ENCODE measurements around the gene FOXD4L1. TPM values are rescaled to one million over a fixed set of nuclear protein-coding genes. Genes with fewer than 3 reads are reported as not detected.
"Not testable (repeated sequence)": the region's sequence is repeated elsewhere in the genome, so short reads cannot be mapped to it uniquely, and the experiment has no call there.

FOXD4L1 gene
- total RNA-seq = not detected

GRCh38 chr2:113498365-113498764 is at the start of gene FOXD4L1:
TSS of gene FOXD4L1 (plus strand) at chr2:113498665. CDS start at chr2:113499257, 592 bp downstream.
- not testable (repeated sequence) for H3K9me3 ChIP-seq (ENCODE audit: control insufficient read depth in 3 of 3, low read length in 3 of 3); H3K9ac ChIP-seq (ENCODE audit: low read depth in 1 of 3, low read length in 3 of 3); H3K36me3 ChIP-seq (ENCODE audit: control insufficient read depth in 3 of 3, insufficient read depth in 3 of 3, low read length in 3 of 3); H3K27me3 ChIP-seq (ENCODE audit: control insufficient read depth in 3 of 3, insufficient read depth in 3 of 3, low read length in 3 of 3); H3K4me3 ChIP-seq (ENCODE audit: low read length in 3 of 3); H3K4me1 ChIP-seq (ENCODE audit: control insufficient read depth in 3 of 3, insufficient read depth in 3 of 3, low read length in 3 of 3); H3K27ac ChIP-seq (ENCODE audit: low read depth, low read length)

- not testable (repeated sequence) for H3K9me3 ChIP-seq (ENCODE audit: control insufficient read depth in 3 of 3, low read length in 3 of 3); H3K9ac ChIP-seq (ENCODE audit: low read depth in 1 of 3, low read length in 3 of 3); H3K4me1 ChIP-seq (ENCODE audit: control insufficient read depth in 3 of 3, insufficient read depth in 3 of 3, low read length in 3 of 3); H3K36me3 ChIP-seq (ENCODE audit: control insufficient read depth in 3 of 3, insufficient read depth in 3 of 3, low read length in 3 of 3); H3K27ac ChIP-seq (ENCODE audit: low read depth, low read length); H3K4me3 ChIP-seq (ENCODE audit: low read length in 3 of 3); H3K27me3 ChIP-seq (ENCODE audit: control insufficient read depth in 3 of 3, insufficient read depth in 3 of 3, low read length in 3 of 3)
Observed at GRCh38 chr2:113465770-113466169, 32.7 kb upstream of the FOXD4L1 start.

DNA sequence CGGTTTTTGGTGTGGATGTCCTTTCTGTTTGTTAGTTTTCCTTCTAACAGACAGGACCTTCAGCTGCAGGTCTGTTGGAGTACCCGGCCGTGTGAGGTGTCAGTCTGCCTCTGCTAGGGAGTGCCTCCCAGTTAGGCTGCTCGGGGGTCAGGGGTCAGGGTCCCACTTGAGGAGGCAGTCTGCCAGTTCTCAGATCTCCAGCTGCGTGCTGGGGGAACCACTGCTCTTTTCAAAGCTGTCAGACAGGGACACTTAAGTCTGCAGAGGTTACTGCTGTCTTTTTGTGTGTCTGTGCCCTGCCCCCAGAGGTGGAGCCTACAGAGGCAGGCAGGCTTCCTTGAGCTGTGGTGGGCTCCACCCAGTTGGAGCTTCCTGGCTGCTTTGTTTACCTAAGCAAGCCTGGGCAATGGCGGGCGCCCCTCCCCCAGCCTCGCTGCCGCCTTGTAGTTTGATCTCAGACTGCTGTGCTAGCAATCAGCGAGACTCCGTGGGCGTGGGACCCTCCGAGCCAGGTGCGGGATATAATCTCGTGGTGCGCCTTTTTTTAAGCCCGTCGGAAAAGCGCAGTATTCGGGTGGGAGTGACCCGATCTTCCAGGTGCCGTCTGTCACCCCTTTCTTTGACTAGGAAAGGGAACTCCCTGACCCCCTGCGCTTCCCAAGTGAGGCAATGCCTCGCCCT is 21.6 kb upstream of the FOXD4L1 start:
- H3K4me1 ChIP-seq (ENCODE audit: control insufficient read depth in 3 of 3, insufficient read depth in 3 of 3, low read length in 3 of 3); H3K9ac ChIP-seq (ENCODE audit: low read depth in 1 of 3, low read length in 3 of 3); H3K27me3 ChIP-seq (ENCODE audit: control insufficient read depth in 3 of 3, insufficient read depth in 3 of 3, low read length in 3 of 3): not testable (repeated sequence)

GRCh38 chr2:113496527-113496926 is 1.9 kb upstream of the FOXD4L1 start:
- H3K4me3 ChIP-seq (ENCODE audit: low read length in 3 of 3); H3K9me3 ChIP-seq (ENCODE audit: control insufficient read depth in 3 of 3, low read length in 3 of 3); H3K36me3 ChIP-seq (ENCODE audit: control insufficient read depth in 3 of 3, insufficient read depth in 3 of 3, low read length in 3 of 3); H3K27ac ChIP-seq (ENCODE audit: low read depth, low read length); H3K9ac ChIP-seq (ENCODE audit: low read depth in 1 of 3, low read length in 3 of 3); H3K4me1 ChIP-seq (ENCODE audit: control insufficient read depth in 3 of 3, insufficient read depth in 3 of 3, low read length in 3 of 3); H3K27me3 ChIP-seq (ENCODE audit: control insufficient read depth in 3 of 3, insufficient read depth in 3 of 3, low read length in 3 of 3): not testable (repeated sequence)

More for the DNA sequence above, 21.6 kb upstream of the FOXD4L1 start:
- not testable (repeated sequence) for H3K9me3 ChIP-seq (ENCODE audit: control insufficient read depth in 3 of 3, low read length in 3 of 3); H3K27ac ChIP-seq (ENCODE audit: low read depth, low read length); H3K36me3 ChIP-seq (ENCODE audit: control insufficient read depth in 3 of 3, insufficient read depth in 3 of 3, low read length in 3 of 3); H3K4me3 ChIP-seq (ENCODE audit: low read length in 3 of 3)

- H3K36me3 ChIP-seq (ENCODE audit: control insufficient read depth in 3 of 3, insufficient read depth in 3 of 3, low read length in 3 of 3); H3K27ac ChIP-seq (ENCODE audit: low read depth, low read length); H3K4me3 ChIP-seq (ENCODE audit: low read length in 3 of 3); H3K9ac ChIP-seq (ENCODE audit: low read depth in 1 of 3, low read length in 3 of 3); H3K4me1 ChIP-seq (ENCODE audit: control insufficient read depth in 3 of 3, insufficient read depth in 3 of 3, low read length in 3 of 3); H3K9me3 ChIP-seq (ENCODE audit: control insufficient read depth in 3 of 3, low read length in 3 of 3): not testable (repeated sequence)
- peaks cover 0 to 12% (median 2%) of the 10 kb centered on the region in 3 donors for H3K27me3 ChIP-seq (ENCODE audit: control insufficient read depth in 3 of 3, insufficient read depth in 3 of 3, low read length in 3 of 3)
Observed at GRCh38 chr2:113499019-113499885, 787 bp downstream of the FOXD4L1 start.

- H3K4me1 ChIP-seq (ENCODE audit: control insufficient read depth in 3 of 3, insufficient read depth in 3 of 3, low read length in 3 of 3); H3K4me3 ChIP-seq (ENCODE audit: low read length in 3 of 3); H3K9me3 ChIP-seq (ENCODE audit: control insufficient read depth in 3 of 3, low read length in 3 of 3); H3K36me3 ChIP-seq (ENCODE audit: control insufficient read depth in 3 of 3, insufficient read depth in 3 of 3, low read length in 3 of 3); H3K27ac ChIP-seq (ENCODE audit: low read depth, low read length); H3K9ac ChIP-seq (ENCODE audit: low read depth in 1 of 3, low read length in 3 of 3): not testable (repeated sequence)
- peaks cover 2 to 13% (median 3%) of the 10 kb centered on the region in 3 donors for H3K27me3 ChIP-seq (ENCODE audit: control insufficient read depth in 3 of 3, insufficient read depth in 3 of 3, low read length in 3 of 3)
Observed at GRCh38 chr2:113499886-113500722, 1.6 kb downstream of the FOXD4L1 start.

DNA sequence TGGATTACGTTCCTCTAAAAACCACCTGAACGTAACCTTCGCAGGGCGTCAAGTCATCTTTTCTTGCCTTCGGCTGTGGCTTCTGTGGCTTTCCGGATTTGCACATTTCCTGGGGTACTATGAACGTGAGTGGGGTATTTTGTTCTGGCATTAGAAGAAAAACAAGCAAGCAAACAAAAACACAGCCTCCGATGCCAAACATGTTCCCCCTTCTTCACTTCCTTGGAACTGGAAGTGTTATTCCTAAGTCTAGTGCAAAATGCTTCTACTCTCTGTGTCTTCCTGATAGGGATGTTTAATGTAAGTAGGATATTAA is 2.2 kb downstream of the FOXD4L1 start:
- H3K4me3 ChIP-seq (ENCODE audit: low read length in 3 of 3); H3K9ac ChIP-seq (ENCODE audit: low read depth in 1 of 3, low read length in 3 of 3); H3K27ac ChIP-seq (ENCODE audit: low read depth, low read length); H3K4me1 ChIP-seq (ENCODE audit: control insufficient read depth in 3 of 3, insufficient read depth in 3 of 3, low read length in 3 of 3); H3K9me3 ChIP-seq (ENCODE audit: control insufficient read depth in 3 of 3, low read length in 3 of 3); H3K36me3 ChIP-seq (ENCODE audit: control insufficient read depth in 3 of 3, insufficient read depth in 3 of 3, low read length in 3 of 3): not testable (repeated sequence)
- H3K27me3 ChIP-seq (ENCODE audit: control insufficient read depth in 3 of 3, insufficient read depth in 3 of 3, low read length in 3 of 3) = peaks cover 3 to 13% (median 3%) of the 10 kb centered on the region in 3 donors

DNA sequence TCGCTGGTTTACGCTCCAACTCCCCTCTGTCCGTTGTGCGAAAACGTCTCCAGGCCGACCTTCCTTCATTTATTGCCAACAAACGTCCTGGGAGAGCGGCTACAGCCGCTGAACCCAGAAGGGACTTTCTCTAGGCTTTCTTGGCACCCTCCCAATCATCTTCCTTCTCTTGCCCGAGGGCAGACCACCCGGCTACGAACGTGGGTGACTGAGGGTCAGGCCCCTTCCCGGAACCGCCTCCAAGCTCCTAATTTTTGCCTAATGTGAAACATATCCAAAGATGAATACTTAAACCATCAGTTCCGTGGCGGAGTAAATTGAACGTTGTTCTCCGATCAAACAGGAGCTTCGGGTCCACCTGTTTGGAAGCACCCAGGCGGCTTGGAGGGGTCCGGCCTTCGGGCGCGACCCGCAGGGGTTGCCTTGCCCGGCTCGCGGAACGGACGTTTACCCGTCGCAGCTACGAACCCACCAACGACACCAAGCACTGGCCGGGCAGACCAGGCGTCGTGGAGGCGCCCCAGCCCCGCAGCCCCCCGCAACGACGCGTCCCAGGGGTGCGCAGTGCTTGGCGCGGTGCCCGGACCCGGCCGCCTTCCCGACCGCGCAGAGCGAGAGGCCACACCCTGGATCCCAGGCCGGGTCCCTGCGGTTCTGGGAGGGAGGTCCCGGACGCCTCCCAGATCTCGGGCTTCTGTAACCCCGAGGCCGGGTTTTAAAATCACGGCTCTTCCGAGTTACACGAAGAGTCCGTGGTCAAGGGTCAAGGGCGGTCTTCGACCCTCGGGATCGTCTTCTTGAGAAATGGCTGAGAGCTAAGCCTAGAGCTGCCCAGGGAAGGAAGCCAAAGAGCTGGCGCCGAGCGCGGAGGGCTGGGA is 4.0 kb downstream of the FOXD4L1 start:
- H3K4me3 ChIP-seq (ENCODE audit: low read length in 3 of 3) = peak overlapping the region in 2 of 3 donors; percentile 52 to 58
- H3K36me3 ChIP-seq (ENCODE audit: control insufficient read depth in 3 of 3, insufficient read depth in 3 of 3, low read length in 3 of 3); H3K9ac ChIP-seq (ENCODE audit: low read depth in 1 of 3, low read length in 3 of 3); H3K27ac ChIP-seq (ENCODE audit: low read depth, low read length); H3K4me1 ChIP-seq (ENCODE audit: control insufficient read depth in 3 of 3, insufficient read depth in 3 of 3, low read length in 3 of 3); H3K9me3 ChIP-seq (ENCODE audit: control insufficient read depth in 3 of 3, low read length in 3 of 3): not testable (repeated sequence)
- peaks cover 3 to 13% (median 3%) of the 10 kb centered on the region in 3 donors for H3K27me3 ChIP-seq (ENCODE audit: control insufficient read depth in 3 of 3, insufficient read depth in 3 of 3, low read length in 3 of 3)

Measured in skeletal muscle tissue (tissue), 4 donors.